Body of pancreas (tissue), 4 donors: ENCODE data around the gene CDKL4. TPM values are rescaled to one million over a fixed set of nuclear protein-coding genes. Genes with fewer than 3 reads are reported as not detected.

Source experiments
- ATAC-seq: fragments of 150-250 bp; one replicate; pipeline ENCODE4 v1.9.1; 2016
- DNase-seq, 4 donors: peaks; one replicate each; pipeline ENCODE4 v3.0.0-alpha.2; 2019
- H3K27ac ChIP-seq, 4 donors: fragments of 200-600 bp; sonication (generic); 1 replicate in 3 of 4; 2 replicates in 1 of 4; pipeline versions ENCODE4 v1.5.1 to v1.6.1; 2016 to 2019; ENCODE audit warnings: mild to moderate bottlenecking in 1 of 4, mixed read lengths in 1 of 4, moderate library complexity in 1 of 4
- H3K27me3 ChIP-seq, 2 donors: fragments of 200-600 bp; sonication (generic); one replicate each; pipeline ENCODE4 v1.6.0; 2016; ENCODE audit warnings: mild to moderate bottlenecking in 1 of 2
- H3K36me3 ChIP-seq, 2 donors: fragments of 200-600 bp; sonication (generic); replicated peaks in 1 of 2; 2 replicates each; pipeline ENCODE4 v1.5.1; 2016; ENCODE audit warnings: low read depth in 2 of 2; ENCODE audit not compliant: insufficient read depth in 1 of 2
- H3K4me1 ChIP-seq: fragments of 200-600 bp; sonication (generic); one replicate; pipeline ENCODE4 v1.6.0; 2016
- H3K4me3 ChIP-seq, 2 donors: fragments of 200-600 bp; sonication (generic); 1 replicate in 1 of 2; 2 replicates in 1 of 2; pipeline ENCODE4 v1.5.1; 2016 to 2019
- H3K9me3 ChIP-seq, 3 donors: fragments of 200-600 bp; sonication (generic); 1 replicate in 2 of 3; 2 replicates in 1 of 3; pipeline ENCODE4 v1.5.1; 2016
- CTCF ChIP-seq, 7 experiments: fragments of 450-650 bp in 4 of 7; fragments of 200-600 bp in 3 of 7; sonication (generic) in 3 of 7; IDR thresholded peaks; one replicate each; pipeline ENCODE4 v1.5.1; 2016 to 2019; ENCODE audit warnings: antibody characterized with exemption in 7 of 7
- POLR2A ChIP-seq, 3 donors: fragments of 450-650 bp; IDR thresholded peaks; one replicate each; pipeline ENCODE4 v1.6.1; 2016; ENCODE audit warnings: antibody characterized with exemption in 3 of 3, mild to moderate bottlenecking in 2 of 3
- WGBS, 2 donors: methylation state at CpG; one replicate each; pipeline ENCODE4 v1.1.5; 2017; 5-methylcytosine and 5-hydroxymethylcytosine counted together
- intact Hi-C: fragments of 100-400 bp; cut with DNase I; formaldehyde crosslinking; loops from one replicate; pipeline ENCODE4 v1.15.1; 2023
- total RNA-seq, 2 donors: library from RNA; depleted of rRNA; stranded (reverse); fragments of >200 nt; gene quantifications; one replicate each; pipeline ENCODE4 v1.1.0, GENCODE V29; 2016

CDKL4 gene
- total RNA-seq, 2 donors from 2014 or later: 0.52 to 0.99 TPM

- intact Hi-C loops: loop anchor here (10.0 kb wide), 1 partner anchor 101 kb away; the partner anchor contains the start of gene SOS1
Measured at GRCh38 chr2:39225567-39225966, 18.2 kb downstream of the CDKL4 start.

GRCh38 chr2:39223909-39224308 is 19.9 kb downstream of the CDKL4 start:
- Histone ChIP-seq H3K9me3 (no peaks in the 10 kb centered on the region), H3K4me3 (no peak overlapping the region), H3K4me1 (peaks cover 9% of the 10 kb centered on the region), H3K27ac (no peak overlapping the region), H3K36me3 (no peaks in the 10 kb centered on the region), H3K27me3 (no peaks in the 10 kb centered on the region)
- DNase-seq: no peak
- TF ChIP-seq POLR2A (IDR thresholded peaks at IDR 0.05): no peak
- TF ChIP-seq CTCF (IDR thresholded peaks at IDR 0.05): no peak
- ATAC-seq: no peak
- intact Hi-C loops: loop anchor here (5.0 to 10.0 kb wide), 2 partner anchors 99 to 162 kb away; partner anchors contain the start of gene SOS1
- WGBS, 2 donors: 64 to 74% methylated on average over 1 of the region's 1 CpG

More at GRCh38 chr2:39225567-39225966, 18.2 kb downstream of the CDKL4 start:
- no peak for DNase-seq
- Histone ChIP-seq H3K4me3 (no peak overlapping the region), H3K36me3 (no peaks in the 10 kb centered on the region), H3K9me3 (no peaks in the 10 kb centered on the region), H3K27ac (no peak overlapping the region), H3K27me3 (no peaks in the 10 kb centered on the region), H3K4me1 (peaks cover 9% of the 10 kb centered on the region)
- 79 to 83% methylated on average over 1 of the region's 1 CpG for WGBS, 2 donors
- TF ChIP-seq CTCF (IDR thresholded peaks at IDR 0.05) (no peak), POLR2A (IDR thresholded peaks at IDR 0.05) (no peak)
- ATAC-seq: no peak

GRCh38 chr2:39221459-39221858 is 22.3 kb downstream of the CDKL4 start:
- no peak for ATAC-seq
- intact Hi-C loops: loop anchor here (5.0 to 10.0 kb wide), 2 partner anchors 97 to 159 kb away; partner anchors contain the start of gene SOS1

GRCh38 chr2:39220136-39220535 is 23.6 kb downstream of the CDKL4 start:
- intact Hi-C loops: loop anchor here (5.0 to 10.0 kb wide), 2 partner anchors 95 to 158 kb away; partner anchors contain the start of gene SOS1
- H3K27ac ChIP-seq: no peak overlapping the region
- TF ChIP-seq POLR2A (IDR thresholded peaks at IDR 0.05): no peak
- no peak for TF ChIP-seq CTCF (IDR thresholded peaks at IDR 0.05)
- no peak for ATAC-seq
- no peaks in the 10 kb centered on the region for H3K27me3 ChIP-seq
- WGBS, 2 donors: 92 to 94% methylated on average over 2 of the region's 2 CpGs
- H3K36me3 ChIP-seq: no peaks in the 10 kb centered on the region
- H3K9me3 ChIP-seq: no peaks in the 10 kb centered on the region
- H3K4me1 ChIP-seq: no peaks in the 10 kb centered on the region
- DNase-seq: no peak
- H3K4me3 ChIP-seq: no peak overlapping the region

More at GRCh38 chr2:39221459-39221858, 22.3 kb downstream of the CDKL4 start:
- H3K27me3 ChIP-seq: no peaks in the 10 kb centered on the region
- no peak for TF ChIP-seq POLR2A (IDR thresholded peaks at IDR 0.05)
- no peak for TF ChIP-seq CTCF (IDR thresholded peaks at IDR 0.05)
- no peak for DNase-seq
- H3K4me3 ChIP-seq: no peak overlapping the region
- H3K27ac ChIP-seq: no peak overlapping the region
- WGBS, 2 donors: 88 to 91% methylated on average over 3 of the region's 3 CpGs
- H3K4me1 ChIP-seq: no peaks in the 10 kb centered on the region
- H3K9me3 ChIP-seq: no peaks in the 10 kb centered on the region
- no peaks in the 10 kb centered on the region for H3K36me3 ChIP-seq

GRCh38 chr2:39218391-39218790 is 25.4 kb downstream of the CDKL4 start:
- WGBS, 2 donors: 80 to 89% methylated on average over 5 of the region's 5 CpGs
- no peak overlapping the region for H3K27ac ChIP-seq
- no peak for DNase-seq
- H3K36me3 ChIP-seq: no peaks in the 10 kb centered on the region
- no peak for TF ChIP-seq CTCF (IDR thresholded peaks at IDR 0.05)
- TF ChIP-seq POLR2A (IDR thresholded peaks at IDR 0.05): no peak
- H3K4me1 ChIP-seq: no peaks in the 10 kb centered on the region
- intact Hi-C loops: no loop called here
- no peaks in the 10 kb centered on the region for H3K27me3 ChIP-seq
- no peak for ATAC-seq
- H3K4me3 ChIP-seq: no peak overlapping the region
- H3K9me3 ChIP-seq: no peaks in the 10 kb centered on the region
